Brain microvascular endothelial cell (primary cell): ENCODE measurements around the gene SPIN2B.

ENCODE experiments used
- DNase-seq: peaks from one replicate; pipeline ENCODE4 v3.0.0-alpha.2; 2020
- H3K27ac ChIP-seq: fragments of 250-450 bp; sonication (Bioruptor Pico); 2 replicates; pipeline ENCODE4 v1.5.1; 2020; ENCODE audit warnings: mild to moderate bottlenecking, moderate library complexity
- H3K27me3 ChIP-seq: fragments of 250-450 bp; sonication (Bioruptor Pico); replicated peaks from 2 replicates; pipeline ENCODE4 v1.5.1; 2020; ENCODE audit warnings: mild to moderate bottlenecking
- H3K36me3 ChIP-seq: fragments of 250-450 bp; sonication (Bioruptor Pico); replicated peaks from 2 replicates; pipeline ENCODE4 v1.5.1; 2020; ENCODE audit warnings: mild to moderate bottlenecking
- H3K4me3 ChIP-seq: 2 replicates; pipeline ENCODE4 v1.5.1; 2011; ENCODE audit warnings: low read depth, mild to moderate bottlenecking, control low read depth, low read length, moderate library complexity
- in situ Hi-C: cut with HindIII; loops from 2 replicates; pipeline ENCODE4 v1.10.0; 2017; ENCODE audit warnings: low sequenced_read_pairs, low pct_ligation_motif_present
- TF ChIP-seq, protein P1 (sequence below): IDR thresholded peaks from 2 replicates; pipeline ENCODE4 v1.5.1; 2011; ENCODE audit warnings: low read depth, mild to moderate bottlenecking, moderate library complexity, low read length, control low read depth, inconsistent platforms; ENCODE audit errors: missing control alignments

SPIN2B gene

DNA sequence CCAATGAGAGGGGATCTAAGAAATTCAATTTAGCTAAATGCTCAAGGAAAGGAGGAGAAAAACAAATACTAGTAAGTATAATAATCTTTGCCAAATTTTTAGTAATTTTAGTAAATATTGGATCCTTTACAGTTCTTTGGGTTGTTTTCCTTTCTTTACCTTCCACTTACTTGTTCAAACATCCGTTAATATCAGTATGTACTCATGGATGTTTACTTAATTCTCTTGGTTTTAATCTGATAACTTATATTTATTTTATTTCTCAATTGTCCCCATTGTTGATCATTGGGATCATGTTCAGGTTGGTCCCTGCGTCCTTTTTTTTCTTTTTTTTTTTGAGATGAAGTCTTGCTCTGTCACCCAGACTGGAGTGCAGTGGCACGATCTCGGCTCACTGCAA is 46.9 kb downstream of the SPIN2B start:
- Histone ChIP-seq H3K27me3 (no peaks in the 10 kb centered on the region), H3K27ac (no peak overlapping the region), H3K36me3 (no peaks in the 10 kb centered on the region), H3K4me3 (no peak overlapping the region)
- DNase-seq, result no peak
- TF ChIP-seq, protein P1, sequence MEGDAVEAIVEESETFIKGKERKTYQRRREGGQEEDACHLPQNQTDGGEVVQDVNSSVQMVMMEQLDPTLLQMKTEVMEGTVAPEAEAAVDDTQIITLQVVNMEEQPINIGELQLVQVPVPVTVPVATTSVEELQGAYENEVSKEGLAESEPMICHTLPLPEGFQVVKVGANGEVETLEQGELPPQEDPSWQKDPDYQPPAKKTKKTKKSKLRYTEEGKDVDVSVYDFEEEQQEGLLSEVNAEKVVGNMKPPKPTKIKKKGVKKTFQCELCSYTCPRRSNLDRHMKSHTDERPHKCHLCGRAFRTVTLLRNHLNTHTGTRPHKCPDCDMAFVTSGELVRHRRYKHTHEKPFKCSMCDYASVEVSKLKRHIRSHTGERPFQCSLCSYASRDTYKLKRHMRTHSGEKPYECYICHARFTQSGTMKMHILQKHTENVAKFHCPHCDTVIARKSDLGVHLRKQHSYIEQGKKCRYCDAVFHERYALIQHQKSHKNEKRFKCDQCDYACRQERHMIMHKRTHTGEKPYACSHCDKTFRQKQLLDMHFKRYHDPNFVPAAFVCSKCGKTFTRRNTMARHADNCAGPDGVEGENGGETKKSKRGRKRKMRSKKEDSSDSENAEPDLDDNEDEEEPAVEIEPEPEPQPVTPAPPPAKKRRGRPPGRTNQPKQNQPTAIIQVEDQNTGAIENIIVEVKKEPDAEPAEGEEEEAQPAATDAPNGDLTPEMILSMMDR, result no peak
- in situ Hi-C loops, result no loop called here

DNA sequence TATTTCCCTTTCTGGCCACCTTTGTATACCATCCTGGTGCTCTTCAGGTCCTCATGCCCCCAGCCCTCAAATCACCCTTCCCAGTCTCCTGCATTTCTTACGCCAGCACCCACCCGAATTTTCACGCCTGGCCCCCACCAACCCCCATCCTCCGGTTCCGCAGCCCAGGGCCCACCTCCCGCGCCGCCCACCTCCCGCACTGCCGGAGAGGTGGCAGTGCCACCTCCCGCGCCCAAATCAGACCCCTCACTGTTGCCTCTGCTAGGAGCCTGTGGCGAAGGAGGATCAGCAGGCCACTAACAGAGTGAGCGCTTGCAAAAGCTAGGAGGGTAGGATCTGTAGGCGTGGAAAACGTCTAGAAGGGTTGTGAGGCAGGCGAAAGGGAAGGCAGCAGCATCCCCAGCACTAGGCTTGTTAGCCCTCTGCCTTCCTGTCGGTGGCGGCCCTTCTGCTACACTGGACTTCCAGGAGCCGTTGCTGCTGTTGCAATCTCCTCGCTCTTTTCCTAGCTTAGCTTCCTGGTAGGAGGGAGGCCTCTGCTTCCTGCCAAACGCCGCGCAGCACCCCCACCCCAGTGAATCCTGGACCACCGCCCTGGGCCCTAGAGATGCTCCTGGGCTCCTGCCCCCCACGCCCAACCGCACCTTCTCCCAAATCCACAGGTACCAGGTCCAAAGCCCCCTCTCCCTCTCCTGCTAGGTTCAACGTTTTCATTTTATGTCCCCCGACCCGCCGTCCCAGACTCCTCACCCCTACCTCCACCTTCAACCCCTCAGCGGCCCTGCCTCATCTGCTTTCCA is 51.0 kb downstream of the SPIN2B start:
- TF ChIP-seq, protein P1, result no peak
- H3K27me3 ChIP-seq, result no peaks in the 10 kb centered on the region
- H3K4me3 ChIP-seq, result no peak overlapping the region
- H3K36me3 ChIP-seq, result no peaks in the 10 kb centered on the region
- in situ Hi-C loops, result no loop called here
- DNase-seq, result no peak
- H3K27ac ChIP-seq, result no peak overlapping the region
